ENCODE results near the gene CYB5A.
"Not testable (repeated sequence)": the region's sequence is repeated elsewhere in the genome, so short reads cannot be mapped to it uniquely, and the experiment has no call there.

CYB5A gene

GRCh38 chr18:74288041-74288440 is 3.7 kb downstream of the CYB5A start:
- Histone ChIP-seq H3K9me3 (ENCODE audit: control insufficient read depth, low read length) (no peaks in the 10 kb centered on the region), H3K4me1 (ENCODE audit: control insufficient read depth, insufficient read depth, low read length, poor library complexity, severe bottlenecking) (peaks cover 7% of the 10 kb centered on the region), H3K27me3 (replicated peaks; ENCODE audit: control insufficient read depth, insufficient read depth, low read length, poor library complexity, severe bottlenecking) (no peaks in the 10 kb centered on the region), H3K36me3 (ENCODE audit: control insufficient read depth, insufficient read depth, low read length) (no peaks in the 10 kb centered on the region), H3K4me3 (ENCODE audit: insufficient read depth, low read depth, low read length, poor library complexity, severe bottlenecking) (no peak overlapping the region), H3K27ac (ENCODE audit: insufficient read depth, low read length, poor library complexity, severe bottlenecking) (no peak overlapping the region)
- DNase-seq: no peak

- Histone ChIP-seq H3K27ac (ENCODE audit: insufficient read depth, low read length, poor library complexity, severe bottlenecking) (no peak overlapping the region), H3K9me3 (ENCODE audit: control insufficient read depth, low read length) (no peaks in the 10 kb centered on the region), H3K4me1 (ENCODE audit: control insufficient read depth, insufficient read depth, low read length, poor library complexity, severe bottlenecking) (peaks cover 7% of the 10 kb centered on the region), H3K36me3 (ENCODE audit: control insufficient read depth, insufficient read depth, low read length) (no peaks in the 10 kb centered on the region), H3K27me3 (replicated peaks; ENCODE audit: control insufficient read depth, insufficient read depth, low read length, poor library complexity, severe bottlenecking) (no peaks in the 10 kb centered on the region), H3K4me3 (ENCODE audit: insufficient read depth, low read depth, low read length, poor library complexity, severe bottlenecking) (no peak overlapping the region)
- DNase-seq: no peak
Observed at GRCh38 chr18:74286856-74287255, 4.9 kb downstream of the CYB5A start.

GRCh38 chr18:74286106-74286855 is 5.5 kb downstream of the CYB5A start:
- H3K9me3 ChIP-seq (ENCODE audit: control insufficient read depth, low read length): no peaks in the 10 kb centered on the region
- peaks cover 6% of the 10 kb centered on the region for H3K4me1 ChIP-seq (ENCODE audit: control insufficient read depth, insufficient read depth, low read length, poor library complexity, severe bottlenecking)
- no peak for DNase-seq

GRCh38 chr18:74285583-74285982 is 6.2 kb downstream of the CYB5A start:
- not testable (repeated sequence) for H3K27ac ChIP-seq (ENCODE audit: insufficient read depth, low read length, poor library complexity, severe bottlenecking); H3K36me3 ChIP-seq (ENCODE audit: control insufficient read depth, insufficient read depth, low read length); DNase-seq; H3K27me3 ChIP-seq (replicated peaks; ENCODE audit: control insufficient read depth, insufficient read depth, low read length, poor library complexity, severe bottlenecking); H3K4me1 ChIP-seq (ENCODE audit: control insufficient read depth, insufficient read depth, low read length, poor library complexity, severe bottlenecking); H3K4me3 ChIP-seq (ENCODE audit: insufficient read depth, low read depth, low read length, poor library complexity, severe bottlenecking); H3K9me3 ChIP-seq (ENCODE audit: control insufficient read depth, low read length)

More at GRCh38 chr18:74286106-74286855, 5.5 kb downstream of the CYB5A start:
- no peak overlapping the region for H3K4me3 ChIP-seq (ENCODE audit: insufficient read depth, low read depth, low read length, poor library complexity, severe bottlenecking)
- H3K36me3 ChIP-seq (ENCODE audit: control insufficient read depth, insufficient read depth, low read length): no peaks in the 10 kb centered on the region
- no peak overlapping the region for H3K27ac ChIP-seq (ENCODE audit: insufficient read depth, low read length, poor library complexity, severe bottlenecking)
- no peaks in the 10 kb centered on the region for H3K27me3 ChIP-seq (replicated peaks; ENCODE audit: control insufficient read depth, insufficient read depth, low read length, poor library complexity, severe bottlenecking)

GRCh38 chr18:74284980-74285355 is 6.8 kb downstream of the CYB5A start:
- Histone ChIP-seq H3K4me1 (ENCODE audit: control insufficient read depth, insufficient read depth, low read length, poor library complexity, severe bottlenecking) (no peaks in the 10 kb centered on the region), H3K9me3 (ENCODE audit: control insufficient read depth, low read length) (no peaks in the 10 kb centered on the region), H3K36me3 (ENCODE audit: control insufficient read depth, insufficient read depth, low read length) (no peaks in the 10 kb centered on the region), H3K4me3 (ENCODE audit: insufficient read depth, low read depth, low read length, poor library complexity, severe bottlenecking) (no peak overlapping the region), H3K27me3 (replicated peaks; ENCODE audit: control insufficient read depth, insufficient read depth, low read length, poor library complexity, severe bottlenecking) (no peaks in the 10 kb centered on the region), H3K27ac (ENCODE audit: insufficient read depth, low read length, poor library complexity, severe bottlenecking) (no peak overlapping the region)
- DNase-seq: no peak

- H3K4me1 ChIP-seq (ENCODE audit: control insufficient read depth, insufficient read depth, low read length, poor library complexity, severe bottlenecking): no peaks in the 10 kb centered on the region
- no peak for DNase-seq
Observed at GRCh38 chr18:74284191-74284979, 7.4 kb downstream of the CYB5A start.

GRCh38 chr18:74283646-74284045 is 8.1 kb downstream of the CYB5A start:
- Histone ChIP-seq H3K4me3 (ENCODE audit: insufficient read depth, low read depth, low read length, poor library complexity, severe bottlenecking) (no peak overlapping the region), H3K27ac (ENCODE audit: insufficient read depth, low read length, poor library complexity, severe bottlenecking) (no peak overlapping the region), H3K36me3 (ENCODE audit: control insufficient read depth, insufficient read depth, low read length) (no peaks in the 10 kb centered on the region), H3K27me3 (replicated peaks; ENCODE audit: control insufficient read depth, insufficient read depth, low read length, poor library complexity, severe bottlenecking) (no peaks in the 10 kb centered on the region), H3K4me1 (ENCODE audit: control insufficient read depth, insufficient read depth, low read length, poor library complexity, severe bottlenecking) (no peaks in the 10 kb centered on the region), H3K9me3 (ENCODE audit: control insufficient read depth, low read length) (no peaks in the 10 kb centered on the region)
- DNase-seq: no peak

More at GRCh38 chr18:74284191-74284979, 7.4 kb downstream of the CYB5A start:
- H3K27me3 ChIP-seq (replicated peaks; ENCODE audit: control insufficient read depth, insufficient read depth, low read length, poor library complexity, severe bottlenecking): no peaks in the 10 kb centered on the region
- no peak overlapping the region for H3K27ac ChIP-seq (ENCODE audit: insufficient read depth, low read length, poor library complexity, severe bottlenecking)
- no peak overlapping the region for H3K4me3 ChIP-seq (ENCODE audit: insufficient read depth, low read depth, low read length, poor library complexity, severe bottlenecking)
- no peaks in the 10 kb centered on the region for H3K9me3 ChIP-seq (ENCODE audit: control insufficient read depth, low read length)
- no peaks in the 10 kb centered on the region for H3K36me3 ChIP-seq (ENCODE audit: control insufficient read depth, insufficient read depth, low read length)

- Histone ChIP-seq H3K27me3 (replicated peaks; ENCODE audit: control insufficient read depth, insufficient read depth, low read length, poor library complexity, severe bottlenecking) (no peaks in the 10 kb centered on the region), H3K4me3 (ENCODE audit: insufficient read depth, low read depth, low read length, poor library complexity, severe bottlenecking) (no peak overlapping the region), H3K27ac (ENCODE audit: insufficient read depth, low read length, poor library complexity, severe bottlenecking) (no peak overlapping the region), H3K4me1 (ENCODE audit: control insufficient read depth, insufficient read depth, low read length, poor library complexity, severe bottlenecking) (no peaks in the 10 kb centered on the region), H3K36me3 (ENCODE audit: control insufficient read depth, insufficient read depth, low read length) (no peaks in the 10 kb centered on the region), H3K9me3 (ENCODE audit: control insufficient read depth, low read length) (no peaks in the 10 kb centered on the region)
- no peak for DNase-seq
Observed at GRCh38 chr18:74282755-74283554, 8.8 kb downstream of the CYB5A start.

GRCh38 chr18:74281980-74282754 is 9.6 kb downstream of the CYB5A start:
- H3K4me1 ChIP-seq (ENCODE audit: control insufficient read depth, insufficient read depth, low read length, poor library complexity, severe bottlenecking): no peaks in the 10 kb centered on the region
- no peaks in the 10 kb centered on the region for H3K27me3 ChIP-seq (replicated peaks; ENCODE audit: control insufficient read depth, insufficient read depth, low read length, poor library complexity, severe bottlenecking)
- no peaks in the 10 kb centered on the region for H3K36me3 ChIP-seq (ENCODE audit: control insufficient read depth, insufficient read depth, low read length)
- DNase-seq: no peak
- no peaks in the 10 kb centered on the region for H3K9me3 ChIP-seq (ENCODE audit: control insufficient read depth, low read length)
- no peak overlapping the region for H3K27ac ChIP-seq (ENCODE audit: insufficient read depth, low read length, poor library complexity, severe bottlenecking)
- no peak overlapping the region for H3K4me3 ChIP-seq (ENCODE audit: insufficient read depth, low read depth, low read length, poor library complexity, severe bottlenecking)

All from effector memory CD4-positive, alpha-beta T cell (primary cell).